GM18505 (cell line): ENCODE data around the gene CETN3.
"Not testable (repeated sequence)": the region's sequence is repeated elsewhere in the genome, so short reads cannot be mapped to it uniquely, and the experiment has no call there.

Experiments
- ATAC-seq: cut with Tn5 transposase; IDR thresholded peaks from one replicate; pipeline ENCODE4 v1.9.1; 2021; ENCODE audit not compliant: unreplicated experiment
- POLR2A ChIP-seq: IDR thresholded peaks from 4 replicates; pipeline ENCODE4 v1.6.1; 2011; ENCODE audit warnings: borderline replicate concordance; ENCODE audit not compliant: insufficient read depth, insufficient read length; ENCODE audit errors: extremely low read depth

The CETN3 gene

GRCh38 chr5:90399251-90399650 is 10.3 kb downstream of the CETN3 start:
- no peak for ATAC-seq
- TF ChIP-seq POLR2A: no peak

DNA sequence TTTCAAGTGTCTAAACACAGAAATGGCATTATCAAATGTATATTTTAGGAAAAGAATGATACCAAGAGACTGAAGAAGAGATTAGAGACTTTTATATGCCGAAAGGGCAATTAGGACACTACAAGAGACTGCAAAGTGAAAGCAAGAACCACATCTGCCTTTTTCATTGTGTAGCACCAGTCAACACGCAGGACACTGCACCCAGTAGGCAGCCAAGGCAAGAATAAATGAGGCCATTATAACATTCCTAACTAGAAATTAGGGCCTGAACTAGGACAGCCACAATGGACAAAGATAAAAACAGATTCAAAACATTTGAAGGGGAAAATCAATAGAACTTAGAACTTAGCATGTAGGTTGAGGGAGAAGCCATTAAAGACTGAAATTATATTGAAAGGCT is 10.8 kb downstream of the CETN3 start:
- TF ChIP-seq POLR2A: no peak
- ATAC-seq: no peak

GRCh38 chr5:90395005-90395404 is 14.6 kb downstream of the CETN3 start:
- no peak for TF ChIP-seq POLR2A
- no peak for ATAC-seq

DNA sequence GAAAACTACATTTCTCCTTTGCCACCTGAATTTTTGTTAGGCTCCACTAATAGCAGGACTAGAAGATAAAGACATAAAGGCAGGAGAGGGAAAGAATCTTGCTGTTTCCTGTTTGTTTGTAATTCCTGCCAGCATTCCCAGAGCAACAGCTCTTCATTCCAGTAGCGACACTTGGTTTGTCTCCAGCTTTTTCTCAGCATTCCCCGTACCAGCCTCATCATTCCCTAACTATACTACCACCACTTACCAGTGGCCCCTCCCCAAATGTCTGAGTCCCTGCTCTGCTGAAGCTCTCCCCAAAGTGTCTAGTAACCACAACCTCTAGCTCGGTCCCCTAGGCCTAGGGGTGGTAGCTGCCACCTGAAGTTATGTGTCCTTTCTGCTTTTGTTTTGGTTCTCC is 18.6 kb downstream of the CETN3 start:
- no peak for TF ChIP-seq POLR2A
- no peak for ATAC-seq

- no peak for ATAC-seq
- no peak for TF ChIP-seq POLR2A
Observed at GRCh38 chr5:90390326-90390725, 19.2 kb downstream of the CETN3 start.

DNA sequence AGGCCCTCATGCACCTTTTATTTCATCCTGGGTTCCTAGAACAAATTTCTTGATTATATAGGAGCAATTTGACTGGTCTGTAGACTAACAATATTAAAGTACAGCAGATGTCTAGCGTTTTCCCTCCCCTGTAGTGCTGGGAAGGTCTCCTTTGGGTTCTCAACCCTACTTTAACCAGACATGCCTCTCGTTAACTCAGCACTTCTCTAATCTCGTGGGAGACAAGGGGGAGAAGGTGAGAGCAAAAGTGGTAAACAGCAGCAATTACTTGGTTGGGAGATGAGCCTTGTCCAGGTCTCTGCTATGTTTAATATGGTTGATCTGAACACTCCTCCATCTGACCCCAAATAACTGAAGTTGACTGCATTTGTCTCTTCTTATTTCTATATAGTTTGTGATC is 22.0 kb downstream of the CETN3 start:
- no peak for TF ChIP-seq POLR2A
- ATAC-seq: no peak

DNA sequence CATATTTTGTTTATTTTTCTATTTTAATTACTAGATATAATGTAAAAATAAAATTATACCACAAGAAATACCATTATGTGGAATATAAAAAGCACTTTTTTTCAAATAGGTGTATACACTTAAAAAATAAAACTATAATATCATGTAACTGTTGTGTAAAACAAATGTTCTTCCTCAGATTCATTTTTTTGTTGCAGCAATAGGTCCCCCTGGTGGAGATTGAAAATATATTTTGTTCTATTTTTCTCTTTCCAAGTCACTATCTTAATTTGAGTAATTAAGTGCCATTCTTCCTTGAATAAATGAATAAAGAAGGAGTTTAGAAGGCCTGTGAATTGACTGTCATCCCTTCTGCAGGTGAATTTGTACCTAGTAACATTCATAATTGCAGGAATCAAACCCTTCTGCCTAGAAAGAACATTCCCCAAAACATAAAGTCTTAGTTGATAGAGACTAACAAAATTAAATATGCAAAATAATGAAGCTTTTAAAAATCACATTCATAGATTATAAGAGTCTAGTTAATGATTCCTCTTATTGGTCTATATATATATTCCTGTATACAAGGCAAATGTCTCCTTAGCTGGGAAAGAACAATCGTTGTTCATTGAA is 23.4 kb downstream of the CETN3 start:
- no peak for TF ChIP-seq POLR2A
- ATAC-seq: no peak

DNA sequence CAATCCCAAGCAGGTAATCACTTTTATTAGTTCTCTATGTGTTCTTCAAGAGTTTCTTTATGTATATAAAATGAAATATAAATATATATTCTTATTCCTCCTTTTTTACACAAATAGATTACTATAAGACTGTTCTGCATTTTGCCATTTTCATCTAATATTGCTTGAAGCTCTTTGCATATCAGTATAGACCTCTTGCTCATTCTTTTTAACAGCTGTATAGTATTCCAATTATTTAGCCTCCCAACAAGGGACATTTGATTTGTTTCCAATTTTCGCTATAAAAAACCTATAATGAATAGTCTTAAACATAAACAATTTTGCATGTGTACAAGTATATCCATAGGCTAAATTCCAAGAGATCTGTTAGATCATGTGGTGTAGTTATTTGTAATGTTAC is 25.2 kb downstream of the CETN3 start:
- ATAC-seq: no peak
- no peak for TF ChIP-seq POLR2A

GRCh38 chr5:90383903-90384302 is 25.7 kb downstream of the CETN3 start:
- no peak for TF ChIP-seq POLR2A
- no peak for ATAC-seq

- TF ChIP-seq POLR2A: no peak
- ATAC-seq: no peak
Observed at GRCh38 chr5:90381213-90381929, 28.2 kb downstream of the CETN3 start.

- TF ChIP-seq POLR2A: no peak
Observed at GRCh38 chr5:90379652-90380051, 29.9 kb downstream of the CETN3 start.

GRCh38 chr5:90378752-90379151 is 30.8 kb downstream of the CETN3 start:
- no peak for TF ChIP-seq POLR2A
- no peak for ATAC-seq

More at GRCh38 chr5:90379652-90380051, 29.9 kb downstream of the CETN3 start:
- ATAC-seq: no peak

DNA sequence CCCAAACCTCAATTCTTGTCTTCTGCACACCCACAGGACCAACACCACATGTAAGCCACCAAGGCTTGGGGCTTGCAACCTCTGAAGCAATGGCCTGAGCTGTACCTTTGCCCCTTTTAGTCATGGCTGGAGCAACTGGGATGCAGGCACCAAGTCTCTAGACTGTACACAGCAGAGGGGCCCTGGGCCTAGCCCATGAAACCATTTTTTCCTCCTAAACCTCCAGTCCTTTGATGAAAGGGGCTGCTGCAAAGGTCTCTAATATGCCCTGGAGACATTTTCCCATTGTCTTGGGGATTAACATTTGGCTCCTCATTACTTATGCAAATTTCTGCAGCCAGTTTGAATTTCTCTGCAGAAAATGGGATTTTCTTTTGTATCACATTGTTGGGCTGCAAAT is 38.3 kb downstream of the CETN3 start:
- ATAC-seq: not testable (repeated sequence)

DNA sequence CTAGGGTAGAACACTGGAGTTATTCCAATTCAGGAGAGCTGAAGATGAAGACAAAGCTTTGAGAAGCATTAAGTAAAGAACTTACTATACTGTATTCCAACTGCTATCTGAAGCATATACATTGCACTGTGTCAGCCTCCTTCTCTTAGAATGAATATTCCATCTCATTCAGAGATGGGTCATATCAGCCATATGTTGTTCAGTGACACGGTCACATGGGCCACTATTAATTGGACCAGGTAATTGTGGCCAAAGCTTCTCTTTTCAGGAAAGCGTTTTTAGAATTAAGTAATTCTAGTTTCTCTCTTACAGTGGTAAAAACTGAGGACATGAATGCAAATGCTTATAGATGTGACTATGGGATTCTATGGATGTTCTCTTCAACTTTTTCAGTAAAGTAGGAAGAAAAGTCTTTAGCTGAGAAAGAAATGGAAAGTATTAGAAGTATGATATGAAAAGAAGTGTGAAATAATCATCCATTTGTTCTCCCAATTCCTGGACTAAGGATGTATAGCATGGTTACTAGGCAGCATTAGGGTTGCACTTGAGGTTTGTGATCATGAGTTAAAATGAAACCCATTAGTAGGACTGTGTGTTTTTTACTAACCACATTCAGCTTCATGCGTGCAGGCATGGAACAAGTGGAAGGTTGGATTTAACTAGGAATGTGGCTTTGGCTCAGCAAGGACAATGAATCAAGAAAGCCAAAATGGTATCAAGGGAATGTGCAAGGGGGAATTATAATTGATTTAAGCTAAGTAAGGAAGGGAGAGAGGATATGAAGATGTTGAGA is 40.9 kb downstream of the CETN3 start:
- TF ChIP-seq POLR2A: no peak
- peak; percentile 50 for ATAC-seq
